Embryonic facial prominence (tissue), 1 donor: Measurements from ENCODE around the gene HSF4.
"Not testable (repeated sequence)": the region's sequence is repeated elsewhere in the genome, so short reads cannot be mapped to it uniquely, and the experiment has no call there.

Experiments
- DNase-seq: peaks from one replicate; pipeline ENCODE4 v3.0.0-alpha.2; 2016; ENCODE audit errors: extremely low spot score

The HSF4 gene, protein sequence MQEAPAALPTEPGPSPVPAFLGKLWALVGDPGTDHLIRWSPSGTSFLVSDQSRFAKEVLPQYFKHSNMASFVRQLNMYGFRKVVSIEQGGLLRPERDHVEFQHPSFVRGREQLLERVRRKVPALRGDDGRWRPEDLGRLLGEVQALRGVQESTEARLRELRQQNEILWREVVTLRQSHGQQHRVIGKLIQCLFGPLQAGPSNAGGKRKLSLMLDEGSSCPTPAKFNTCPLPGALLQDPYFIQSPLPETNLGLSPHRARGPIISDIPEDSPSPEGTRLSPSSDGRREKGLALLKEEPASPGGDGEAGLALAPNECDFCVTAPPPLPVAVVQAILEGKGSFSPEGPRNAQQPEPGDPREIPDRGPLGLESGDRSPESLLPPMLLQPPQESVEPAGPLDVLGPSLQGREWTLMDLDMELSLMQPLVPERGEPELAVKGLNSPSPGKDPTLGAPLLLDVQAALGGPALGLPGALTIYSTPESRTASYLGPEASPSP

GRCh38 chr16:67164599-67165061, at the start of gene HSF4:
Gene HSF4, plus strand, starts transcription at chr16:67164745. Its CDS starts 67 bp downstream, at chr16:67164812.
- DNase-seq, result no peak

DNA sequence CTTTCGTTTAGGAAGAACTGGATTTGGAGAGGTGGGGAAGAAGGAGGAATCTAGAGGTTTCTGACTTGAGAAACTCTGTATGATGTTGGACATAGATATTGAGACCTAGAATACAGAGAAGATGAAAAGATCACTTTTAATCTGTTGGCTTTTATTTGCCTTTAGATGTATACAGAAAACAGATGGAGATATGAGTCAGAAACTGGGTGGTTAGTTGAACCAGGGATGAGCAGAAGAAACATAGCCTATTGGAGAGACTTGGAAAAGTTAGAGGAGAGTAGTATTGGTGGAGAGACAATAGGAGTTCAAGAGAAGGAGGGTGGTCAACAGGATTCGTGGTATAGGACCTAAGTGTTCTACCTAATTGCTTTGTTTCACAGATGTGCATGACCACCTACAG, 49.8 kb upstream of the HSF4 start:
- DNase-seq, result no peak

- no peak for DNase-seq
Measured at GRCh38 chr16:67115639-67116038, 48.9 kb upstream of the HSF4 start.

- no peak for DNase-seq
Measured at GRCh38 chr16:67116388-67117311, 47.9 kb upstream of the HSF4 start.

GRCh38 chr16:67117716-67118115, 46.8 kb upstream of the HSF4 start:
- no peak for DNase-seq

- DNase-seq, result no peak
Measured at GRCh38 chr16:67120025-67120424, 44.5 kb upstream of the HSF4 start.

- DNase-seq, result not testable (repeated sequence)
Measured at GRCh38 chr16:67122799-67123198, 41.7 kb upstream of the HSF4 start.

DNA sequence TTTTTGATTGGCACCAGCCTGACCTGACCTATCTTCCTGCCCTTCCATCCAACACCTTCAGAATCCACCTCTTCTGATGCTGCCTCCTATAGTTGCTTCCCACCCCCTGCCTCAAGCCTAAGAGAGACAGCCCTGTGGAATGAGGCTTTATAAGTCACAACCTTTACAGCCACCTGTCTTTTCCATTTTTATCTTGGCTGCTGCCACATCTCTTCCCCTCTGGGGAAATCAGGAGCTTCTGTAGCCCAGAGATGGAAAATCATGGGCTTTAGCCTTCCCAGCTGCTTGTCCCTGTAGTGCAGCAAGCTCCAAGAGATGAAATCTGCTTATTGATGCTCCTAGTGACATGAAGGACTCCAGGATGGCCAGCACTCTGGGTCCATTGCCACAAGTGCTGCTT, 36.1 kb upstream of the HSF4 start:
- no peak for DNase-seq

- no peak for DNase-seq
Measured at GRCh38 chr16:67128887-67129286, 35.7 kb upstream of the HSF4 start.

DNA sequence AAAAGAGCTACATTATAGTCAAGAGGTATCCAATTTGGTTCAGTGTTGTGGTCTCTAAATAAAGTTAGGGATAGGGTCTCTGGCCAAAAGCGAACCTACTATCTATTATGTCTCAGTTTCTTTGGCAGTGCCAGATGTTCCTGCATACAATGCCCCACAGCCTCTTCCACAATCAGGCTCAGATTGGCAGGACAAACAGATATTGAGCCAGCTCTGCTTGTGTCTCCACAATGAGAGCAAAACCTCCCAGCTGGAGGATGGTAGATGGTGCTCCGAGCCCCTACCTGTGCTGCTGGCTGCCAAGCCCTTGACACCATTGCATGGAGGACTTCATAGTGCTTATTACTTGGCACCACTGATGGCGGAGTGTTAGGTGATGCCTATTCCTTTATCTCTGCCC, 35.1 kb upstream of the HSF4 start:
- no peak for DNase-seq

DNA sequence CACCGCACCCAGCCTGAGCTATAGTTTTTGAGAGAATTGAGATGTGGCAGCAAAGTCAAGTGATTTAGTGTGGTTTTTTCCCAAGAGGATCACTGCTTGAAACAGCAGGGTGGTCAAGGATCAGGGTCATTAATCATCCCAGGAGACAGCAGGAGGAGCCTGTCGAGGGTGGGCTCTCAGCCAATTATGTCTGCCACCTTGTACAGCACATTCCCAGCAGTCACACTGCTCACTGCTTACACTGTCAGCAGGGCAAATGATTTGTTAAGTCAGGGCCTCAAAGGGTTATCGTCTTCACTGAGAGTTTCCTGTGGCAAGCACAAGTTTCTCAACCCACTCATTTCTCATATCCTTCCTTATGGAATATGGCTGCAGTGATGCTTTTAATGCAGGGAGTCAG, 26.9 kb upstream of the HSF4 start:
- no peak for DNase-seq

- no peak for DNase-seq
Measured at GRCh38 chr16:67141391-67141790, 23.2 kb upstream of the HSF4 start.

GRCh38 chr16:67142342-67142741, 22.2 kb upstream of the HSF4 start:
- no peak for DNase-seq

- DNase-seq, result no peak
Measured at GRCh38 chr16:67144943-67145342, 19.6 kb upstream of the HSF4 start.

DNA sequence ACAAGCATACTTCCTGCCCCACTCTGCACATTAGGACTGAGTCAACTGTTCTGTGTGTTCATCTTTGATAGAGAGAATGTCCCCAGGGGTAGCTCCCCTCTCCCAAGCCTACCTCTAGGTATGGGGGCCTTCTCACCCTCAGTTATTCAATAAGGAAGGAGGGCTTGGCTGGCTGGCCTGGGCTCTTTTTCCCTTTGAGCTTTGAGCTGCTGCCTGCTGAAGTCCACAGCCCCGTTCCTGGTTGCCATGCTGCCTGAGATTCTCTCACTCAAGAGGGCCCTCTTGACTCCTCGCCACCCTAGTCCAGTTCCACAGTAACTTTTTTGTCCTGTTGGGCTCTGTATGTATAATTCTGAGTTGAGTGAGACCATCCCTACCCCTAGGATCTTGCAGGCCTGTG, 18.8 kb upstream of the HSF4 start:
- DNase-seq, result no peak

GRCh38 chr16:67146523-67147357, 17.8 kb upstream of the HSF4 start:
- DNase-seq, result no peak

- DNase-seq, result no peak
Measured at GRCh38 chr16:67147437-67148140, 17.0 kb upstream of the HSF4 start.

DNA sequence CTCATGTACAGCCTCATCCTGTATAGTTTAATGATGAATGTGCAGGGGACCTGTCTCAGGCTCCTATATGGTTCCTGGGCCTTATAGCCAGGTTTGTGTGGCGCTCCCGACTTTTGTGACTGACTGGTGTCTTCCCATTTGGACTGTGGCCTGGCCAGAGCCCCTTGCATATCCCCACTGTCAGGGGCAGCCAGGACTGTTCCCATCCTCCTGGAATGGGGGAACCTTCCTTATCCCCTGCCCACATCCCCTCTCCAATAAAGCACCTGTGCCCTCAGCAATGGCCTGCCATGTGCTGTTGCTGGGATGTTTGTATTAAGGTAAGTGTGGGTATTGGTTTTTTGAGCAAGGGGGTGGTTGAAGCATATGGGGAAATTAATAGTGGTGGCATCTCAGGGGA, 16.3 kb upstream of the HSF4 start:
- DNase-seq, result no peak

DNA sequence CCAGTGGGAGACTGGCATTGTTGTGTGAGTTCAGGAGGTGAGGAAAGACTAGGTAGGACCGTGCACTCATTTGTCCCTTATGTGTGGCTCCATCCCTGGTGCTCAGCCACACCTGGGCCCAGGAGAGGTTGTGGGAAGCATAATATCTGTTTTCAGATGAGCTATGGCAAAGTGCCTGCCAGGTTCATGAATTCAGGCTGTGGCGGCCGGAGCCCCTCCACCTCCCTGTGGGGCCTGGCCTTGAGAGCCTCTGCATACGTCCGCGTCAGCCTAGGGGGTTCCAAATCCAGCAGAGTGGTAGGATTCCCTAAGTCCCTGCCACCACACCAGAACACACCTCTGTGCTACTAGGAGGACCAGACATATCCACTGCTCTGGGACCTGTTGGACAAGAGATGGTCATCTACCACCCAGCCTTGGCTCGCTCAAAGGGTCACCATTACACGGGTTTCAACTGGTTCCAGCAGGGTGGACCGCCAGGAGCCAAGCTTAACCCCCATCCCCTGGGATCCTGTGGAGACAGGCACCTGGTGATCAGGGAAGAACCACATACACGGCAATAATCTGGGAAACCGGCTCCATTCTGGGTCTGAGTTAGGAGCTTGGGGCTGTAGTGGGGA, 15.8 kb upstream of the HSF4 start:
- DNase-seq, result no peak

- no peak for DNase-seq
Measured at GRCh38 chr16:67149276-67150046, 15.1 kb upstream of the HSF4 start.
